ENCODE data around the gene RALGAPA2.

- TF ChIP-seq, protein P1, sequence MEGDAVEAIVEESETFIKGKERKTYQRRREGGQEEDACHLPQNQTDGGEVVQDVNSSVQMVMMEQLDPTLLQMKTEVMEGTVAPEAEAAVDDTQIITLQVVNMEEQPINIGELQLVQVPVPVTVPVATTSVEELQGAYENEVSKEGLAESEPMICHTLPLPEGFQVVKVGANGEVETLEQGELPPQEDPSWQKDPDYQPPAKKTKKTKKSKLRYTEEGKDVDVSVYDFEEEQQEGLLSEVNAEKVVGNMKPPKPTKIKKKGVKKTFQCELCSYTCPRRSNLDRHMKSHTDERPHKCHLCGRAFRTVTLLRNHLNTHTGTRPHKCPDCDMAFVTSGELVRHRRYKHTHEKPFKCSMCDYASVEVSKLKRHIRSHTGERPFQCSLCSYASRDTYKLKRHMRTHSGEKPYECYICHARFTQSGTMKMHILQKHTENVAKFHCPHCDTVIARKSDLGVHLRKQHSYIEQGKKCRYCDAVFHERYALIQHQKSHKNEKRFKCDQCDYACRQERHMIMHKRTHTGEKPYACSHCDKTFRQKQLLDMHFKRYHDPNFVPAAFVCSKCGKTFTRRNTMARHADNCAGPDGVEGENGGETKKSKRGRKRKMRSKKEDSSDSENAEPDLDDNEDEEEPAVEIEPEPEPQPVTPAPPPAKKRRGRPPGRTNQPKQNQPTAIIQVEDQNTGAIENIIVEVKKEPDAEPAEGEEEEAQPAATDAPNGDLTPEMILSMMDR (IDR thresholded peaks at IDR 0.05; ENCODE audit: poor library complexity, severe bottlenecking): no peak
- TF ChIP-seq POLR2AphosphoS5 (IDR thresholded peaks at IDR 0.05) (no peak), EP300 (conservative IDR thresholded peaks at IDR 0.05; ENCODE audit: poor library complexity, severe bottlenecking) (no peak), EZH2 (IDR thresholded peaks at IDR 0.05; ENCODE audit: borderline replicate concordance, insufficient read depth, low read length, poor library complexity, severe bottlenecking) (no peak), RAD21 (conservative IDR thresholded peaks at IDR 0.05) (no peak), TAF1 (IDR thresholded peaks at IDR 0.05; ENCODE audit: low read depth) (no peak), MXI1 (conservative IDR thresholded peaks at IDR 0.05; ENCODE audit: poor library complexity, severe bottlenecking) (no peak)
These were observed 9.0 kb upstream of the RALGAPA2 start for GRCh38 chr20:20721489-20721888.

Measured in neural cell (in vitro differentiated cells).